ENCODE data around the gene PPP1R3A.
"Not testable (repeated sequence)": the region's sequence is repeated elsewhere in the genome, so short reads cannot be mapped to it uniquely, and the experiment has no call there.

The PPP1R3A gene

GRCh38 chr7:113918946-113919345, at the start of gene PPP1R3A:
Gene PPP1R3A (minus strand): TSS chr7:113919009. CDS start chr7:113918996, 13 bp downstream.
- DNase-seq: no peak

GRCh38 chr7:113963356-113963755, 44.5 kb upstream of the PPP1R3A start:
- DNase-seq: no peak

GRCh38 chr7:113959910-113960309, 41.1 kb upstream of the PPP1R3A start:
- no peak for DNase-seq

- no peak for DNase-seq
Observed at GRCh38 chr7:113955157-113955556, 36.3 kb upstream of the PPP1R3A start.

- DNase-seq: no peak
Observed at GRCh38 chr7:113953553-113953952, 34.7 kb upstream of the PPP1R3A start.

GRCh38 chr7:113945018-113945938, 26.5 kb upstream of the PPP1R3A start:
- no peak for DNase-seq

GRCh38 chr7:113936982-113937381, 18.2 kb upstream of the PPP1R3A start:
- no peak for DNase-seq

GRCh38 chr7:113936535-113936934, 17.7 kb upstream of the PPP1R3A start:
- DNase-seq: no peak

- not testable (repeated sequence) for DNase-seq
Observed at GRCh38 chr7:113929389-113929788, 10.6 kb upstream of the PPP1R3A start.

- DNase-seq: no peak
Observed at GRCh38 chr7:113928112-113928511, 9.3 kb upstream of the PPP1R3A start.

- DNase-seq: no peak
Observed at GRCh38 chr7:113922049-113922448, 3.2 kb upstream of the PPP1R3A start.

GRCh38 chr7:113921363-113921762, 2.6 kb upstream of the PPP1R3A start:
- no peak for DNase-seq

- no peak for DNase-seq
Observed at GRCh38 chr7:113917840-113918239, 969 bp downstream of the PPP1R3A start.

- DNase-seq: no peak
Observed at GRCh38 chr7:113915956-113916355, 2.9 kb downstream of the PPP1R3A start.

- DNase-seq: no peak
Observed at GRCh38 chr7:113912876-113913275, 5.9 kb downstream of the PPP1R3A start.

GRCh38 chr7:113907617-113908016, 11.2 kb downstream of the PPP1R3A start:
- no peak for DNase-seq

GRCh38 chr7:113904521-113904920, 14.3 kb downstream of the PPP1R3A start:
- no peak for DNase-seq

GRCh38 chr7:113892818-113893217, 26.0 kb downstream of the PPP1R3A start:
- DNase-seq: no peak

GRCh38 chr7:113891828-113892227, 27.0 kb downstream of the PPP1R3A start:
- no peak for DNase-seq

- DNase-seq: no peak
Observed at GRCh38 chr7:113891031-113891350, 27.8 kb downstream of the PPP1R3A start.

- no peak for DNase-seq
Observed at GRCh38 chr7:113890331-113891030, 28.3 kb downstream of the PPP1R3A start.

GRCh38 chr7:113883096-113883495, 35.7 kb downstream of the PPP1R3A start:
- no peak for DNase-seq

- no peak for DNase-seq
Observed at GRCh38 chr7:113880559-113880958, 38.2 kb downstream of the PPP1R3A start.

- no peak for DNase-seq
Observed at GRCh38 chr7:113878394-113878992, 40.3 kb downstream of the PPP1R3A start.
